HEK293T (cell line): ENCODE data around the gene CAP2.
A peak's percentile ranks its signal among the peaks of the same experiment; 100 is the strongest.

Source experiments
- CTCF ChIA-PET: fragments of 350-600 bp; formaldehyde crosslinking; extraction: SDS; loops from one replicate; lab custom pipeline; 2021; ENCODE audit warnings: antibody characterized with exemption, inconsistent platforms; lab: Yijun Ruan, JAX
- POLR2A ChIA-PET: fragments of 350-600 bp; formaldehyde crosslinking; extraction: SDS; loops from one replicate; lab custom pipeline; 2020; ENCODE audit warnings: antibody characterized with exemption, inconsistent platforms; lab: Yijun Ruan, JAX
- DNase-seq: peaks from one replicate; pipeline ENCODE4 v3.0.0; 2012; ENCODE audit warnings: mixed read lengths; ENCODE audit errors: extremely low spot score
- ARNT ChIP-seq: fragments of 450-650 bp; IDR thresholded peaks from 2 replicates; pipeline ENCODE4 v1.6.1; 2017; ENCODE audit warnings: mild to moderate bottlenecking
- BHLHE40 ChIP-seq: fragments of 450-650 bp; IDR thresholded peaks from 2 replicates; pipeline ENCODE4 v1.6.1; 2016; ENCODE audit warnings: mild to moderate bottlenecking, moderate library complexity, borderline replicate concordance
- CTBP1 ChIP-seq: fragments of 450-650 bp; IDR thresholded peaks from 2 replicates; pipeline ENCODE4 v1.6.1; 2016; ENCODE audit warnings: borderline replicate concordance
- ELF4 ChIP-seq: fragments of 450-650 bp; IDR thresholded peaks from 2 replicates; pipeline ENCODE4 v1.6.1; 2017; ENCODE audit warnings: antibody characterized with exemption
- FOXA1 ChIP-seq: fragments of 450-650 bp; IDR thresholded peaks from 2 replicates; pipeline ENCODE4 v1.6.1; 2016; ENCODE audit warnings: mild to moderate bottlenecking
- FOXK2 ChIP-seq: fragments of 450-650 bp; IDR thresholded peaks from 2 replicates; pipeline ENCODE4 v1.6.1; 2016; ENCODE audit warnings: mild to moderate bottlenecking
- FOXM1 ChIP-seq: fragments of 450-650 bp; IDR thresholded peaks from 2 replicates; pipeline ENCODE4 v1.6.1; 2017; ENCODE audit warnings: mild to moderate bottlenecking, borderline replicate concordance
- HDGF ChIP-seq: fragments of 450-650 bp; IDR thresholded peaks from 2 replicates; pipeline ENCODE4 v1.6.1; 2017; ENCODE audit warnings: antibody characterized with exemption, borderline replicate concordance
- L3MBTL2 ChIP-seq: fragments of 450-650 bp; conservative IDR thresholded peaks from 2 replicates; pipeline ENCODE4 v1.6.1; 2016; ENCODE audit warnings: mild to moderate bottlenecking
- LEF1 ChIP-seq: fragments of 450-650 bp; IDR thresholded peaks from 2 replicates; pipeline ENCODE4 v1.6.1; 2017; ENCODE audit warnings: mild to moderate bottlenecking, borderline replicate concordance
- NFRKB ChIP-seq: fragments of 450-650 bp; IDR thresholded peaks from 2 replicates; pipeline ENCODE4 v1.6.1; 2016; ENCODE audit warnings: mild to moderate bottlenecking, moderate library complexity
- PKNOX1 ChIP-seq: fragments of 450-650 bp; IDR thresholded peaks from 2 replicates; pipeline ENCODE4 v1.6.1; 2016
- SP1 ChIP-seq: fragments of 450-650 bp; IDR thresholded peaks from 2 replicates; pipeline ENCODE4 v1.6.1; 2017
- SUZ12 ChIP-seq: fragments of 450-650 bp; IDR thresholded peaks from 2 replicates; pipeline ENCODE4 v1.6.1; 2016; ENCODE audit warnings: mild to moderate bottlenecking
- TARDBP ChIP-seq: fragments of 450-650 bp; IDR thresholded peaks from 2 replicates; pipeline ENCODE4 v1.6.1; 2016
- ZNF384 ChIP-seq: fragments of 450-650 bp; IDR thresholded peaks from 2 replicates; pipeline ENCODE4 v1.6.1; 2016

The CAP2 gene

GRCh38 chr6:17457956-17458355 lies 64.6 kb downstream of the CAP2 start:
- no peak for TF ChIP-seq PKNOX1
- no peak for TF ChIP-seq BHLHE40
- no peak for TF ChIP-seq SUZ12
- TF ChIP-seq CTBP1, result no peak
- TF ChIP-seq HDGF, result no peak
- no peak for TF ChIP-seq SP1
- TF ChIP-seq L3MBTL2, result no peak
- TF ChIP-seq ZNF384, result no peak
- no peak for TF ChIP-seq FOXA1
- TF ChIP-seq TARDBP, result no peak
- CTCF ChIA-PET, result interaction anchor here (1.6 kb wide), 1 partner anchor 15 kb away, joined by 6 read pairs; no protein-coding TSS in a partner anchor
- DNase-seq, result no peak
- POLR2A ChIA-PET, result no interaction called here

GRCh38 chr6:17458966-17459365 lies 65.6 kb downstream of the CAP2 start:
- TF ChIP-seq ARNT (no peak), FOXM1 (no peak), LEF1 (no peak)
- ChIA-PET CTCF (interaction anchor here (1.6 kb wide), 1 partner anchor 14 kb away, joined by 6 read pairs; no protein-coding TSS in a partner anchor), POLR2A (interaction anchor here (0.6 kb wide), 1 partner anchor 20 kb away, joined by 4 read pairs; no protein-coding TSS in a partner anchor)
- no peak for DNase-seq

GRCh38 chr6:17460862-17461261 lies 67.5 kb downstream of the CAP2 start:
- TF ChIP-seq FOXA1, result no peak
- DNase-seq, result no peak
- ChIA-PET CTCF (no interaction called here), POLR2A (no interaction called here)

GRCh38 chr6:17466147-17466546 lies 72.8 kb downstream of the CAP2 start:
- ChIA-PET CTCF (no interaction called here), POLR2A (no interaction called here)
- no peak for DNase-seq
- TF ChIP-seq CTBP1, result no peak
- TF ChIP-seq FOXK2, result no peak
- TF ChIP-seq NFRKB, result no peak
- TF ChIP-seq ELF4, result no peak
- TF ChIP-seq ARNT, result no peak
- no peak for TF ChIP-seq L3MBTL2

- TF ChIP-seq ARNT (no peak), ZNF384 (no peak), SUZ12 (no peak)
- POLR2A ChIA-PET, result no interaction called here
- no peak for DNase-seq
- CTCF ChIA-PET, result no interaction called here
Observed at GRCh38 chr6:17466707-17467106, 73.3 kb downstream of the CAP2 start.

- ChIA-PET CTCF (no interaction called here), POLR2A (no interaction called here)
- no peak for DNase-seq
- TF ChIP-seq SUZ12 (no peak), PKNOX1 (peak; percentile 87)
Observed at GRCh38 chr6:17469006-17469832, 75.8 kb downstream of the CAP2 start.

- ChIA-PET CTCF (no interaction called here), POLR2A (no interaction called here)
- TF ChIP-seq SUZ12, result no peak
- no peak for TF ChIP-seq FOXK2
- TF ChIP-seq PKNOX1, result no peak
- TF ChIP-seq LEF1, result no peak
- no peak for TF ChIP-seq BHLHE40
- no peak for TF ChIP-seq TARDBP
- TF ChIP-seq ARNT, result no peak
- no peak for DNase-seq
Observed at GRCh38 chr6:17470202-17470937, 77.0 kb downstream of the CAP2 start.
